Lung (tissue), 12 donors: ENCODE results near the gene GLT1D1. TPM values are rescaled to one million over a fixed set of nuclear protein-coding genes. Genes with fewer than 3 reads are reported as not detected.

Source experiments
- ATAC-seq: fragments of 200-7000 bp; cut with Tn5 transposase; one replicate; pipeline ENCODE4 v1.9.1; 2020; ENCODE audit warnings: moderate number of reproducible peaks; ENCODE audit not compliant: insufficient read depth, low FRiP score
- DNase-seq, 3 donors: peaks; one replicate each; pipeline ENCODE4 v3.0.0-alpha.2; 2013 to 2017
- H3K27ac ChIP-seq, 2 donors: one replicate each; pipeline ENCODE4 v1.5.1; 2013; ENCODE audit warnings: mild to moderate bottlenecking in 2 of 2, moderate library complexity in 2 of 2, control low read depth in 1 of 2, inconsistent platforms in 1 of 2, low read depth in 1 of 2, low read length in 1 of 2
- H3K27me3 ChIP-seq, 3 donors: one replicate each; pipeline ENCODE4 v1.5.1; 2013; ENCODE audit warnings: low read length in 2 of 3; ENCODE audit not compliant: control insufficient read depth in 3 of 3, insufficient read depth in 3 of 3
- H3K36me3 ChIP-seq, 4 donors: one replicate each; pipeline ENCODE4 v1.5.1; 2013; ENCODE audit warnings: low read length in 4 of 4, mild to moderate bottlenecking in 1 of 4, moderate library complexity in 1 of 4; ENCODE audit not compliant: control insufficient read depth in 4 of 4, insufficient read depth in 4 of 4
- H3K4me1 ChIP-seq, 5 donors: one replicate each; pipeline ENCODE4 v1.5.1; 2013; ENCODE audit warnings: low read length in 5 of 5, mild to moderate bottlenecking in 2 of 5, moderate library complexity in 1 of 5; ENCODE audit not compliant: control insufficient read depth in 5 of 5, insufficient read depth in 5 of 5
- H3K4me3 ChIP-seq: one replicate; pipeline ENCODE4 v1.5.1; 2013; ENCODE audit warnings: mild to moderate bottlenecking, control low read depth, moderate library complexity
- H3K9ac ChIP-seq, 2 donors: one replicate each; pipeline ENCODE4 v1.5.1; 2013; ENCODE audit warnings: low read length in 2 of 2, control low read depth in 1 of 2; ENCODE audit not compliant: insufficient read depth in 1 of 2
- H3K9me3 ChIP-seq, 4 donors: one replicate each; pipeline ENCODE4 v1.5.1; 2013; ENCODE audit warnings: low read length in 3 of 4, mild to moderate bottlenecking in 1 of 4, moderate library complexity in 1 of 4; ENCODE audit not compliant: control insufficient read depth in 4 of 4, insufficient read depth in 3 of 4
- WGBS, 2 donors: extraction: QIAGEN DNeasy Blood & Tissue Kit; methylation state at CpG; one replicate each; pipeline ENCODE4 v1.1.7; 2013; 5-methylcytosine and 5-hydroxymethylcytosine counted together
- polyA plus RNA-seq, 2 donors: library from polyadenylated mRNA; stranded (reverse); fragments of 200-250 nt; gene quantifications; one replicate each; pipeline ENCODE4 v1.2.1, GENCODE V29; 2013
- total RNA-seq, 2 donors: library from RNA; depleted of rRNA in 1 of 2; stranded (reverse); fragments of >200 nt in 1 of 2; gene quantifications; one replicate each; pipeline ENCODE4 v1.2.1, GENCODE V29; 2014 to 2021
- TF ChIP-seq, protein P1 (sequence below): IDR thresholded peaks from 2 replicates; pipeline ENCODE4 v1.5.1; 2012; ENCODE audit warnings: mild to moderate bottlenecking; ENCODE audit errors: control extremely low read depth, extremely low read depth
- donor health status: control.
- donor health status: control.
- donor health status: Bipolar disorder and iron deficiency.
- donor health status: healthy.
- donor health status: DM: yes; HTN: yes; CAD: no.

GLT1D1 gene
- total and polyA plus RNA-seq, 4 donors: 0.39 to 25.4 (median 4.2) TPM

DNA sequence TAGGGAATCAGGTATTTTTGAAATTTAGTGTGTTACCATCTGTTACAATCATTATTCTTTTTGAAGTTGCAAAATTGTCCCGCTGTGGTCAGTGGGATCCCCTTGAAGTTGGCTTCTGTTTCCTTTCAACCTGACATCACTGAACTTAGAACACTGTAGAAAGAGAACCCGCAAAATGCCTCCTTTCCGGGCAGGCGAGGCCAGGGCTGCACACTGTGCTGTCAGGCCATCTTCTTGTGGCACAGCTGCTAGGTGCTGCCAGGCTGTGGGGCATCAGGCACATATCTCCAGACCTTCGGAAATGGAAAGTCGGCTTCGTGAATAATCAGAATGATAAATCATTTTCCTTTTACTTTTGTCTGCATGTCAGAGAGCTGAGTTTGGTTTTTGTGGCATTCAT is 103.5 kb downstream of the GLT1D1 start:
- peaks cover 0 to 5% (median 0%) of the 10 kb centered on the region in 4 donors for H3K9me3 ChIP-seq
- peaks cover 0 to 6% (median 0%) of the 10 kb centered on the region in 3 donors for H3K27me3 ChIP-seq
- no peak for ATAC-seq
- TF ChIP-seq, protein P1, sequence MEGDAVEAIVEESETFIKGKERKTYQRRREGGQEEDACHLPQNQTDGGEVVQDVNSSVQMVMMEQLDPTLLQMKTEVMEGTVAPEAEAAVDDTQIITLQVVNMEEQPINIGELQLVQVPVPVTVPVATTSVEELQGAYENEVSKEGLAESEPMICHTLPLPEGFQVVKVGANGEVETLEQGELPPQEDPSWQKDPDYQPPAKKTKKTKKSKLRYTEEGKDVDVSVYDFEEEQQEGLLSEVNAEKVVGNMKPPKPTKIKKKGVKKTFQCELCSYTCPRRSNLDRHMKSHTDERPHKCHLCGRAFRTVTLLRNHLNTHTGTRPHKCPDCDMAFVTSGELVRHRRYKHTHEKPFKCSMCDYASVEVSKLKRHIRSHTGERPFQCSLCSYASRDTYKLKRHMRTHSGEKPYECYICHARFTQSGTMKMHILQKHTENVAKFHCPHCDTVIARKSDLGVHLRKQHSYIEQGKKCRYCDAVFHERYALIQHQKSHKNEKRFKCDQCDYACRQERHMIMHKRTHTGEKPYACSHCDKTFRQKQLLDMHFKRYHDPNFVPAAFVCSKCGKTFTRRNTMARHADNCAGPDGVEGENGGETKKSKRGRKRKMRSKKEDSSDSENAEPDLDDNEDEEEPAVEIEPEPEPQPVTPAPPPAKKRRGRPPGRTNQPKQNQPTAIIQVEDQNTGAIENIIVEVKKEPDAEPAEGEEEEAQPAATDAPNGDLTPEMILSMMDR: no peak
- H3K36me3 ChIP-seq: no peaks in the 10 kb centered on the region
- DNase-seq: no peak
- WGBS, 2 donors: 75 to 76% methylated on average over 7 of the region's 7 CpGs
- H3K4me3 ChIP-seq: no peak overlapping the region
- no peak overlapping the region for H3K27ac ChIP-seq
- no peak overlapping the region for H3K9ac ChIP-seq
- H3K4me1 ChIP-seq: no peaks in the 10 kb centered on the region

DNA sequence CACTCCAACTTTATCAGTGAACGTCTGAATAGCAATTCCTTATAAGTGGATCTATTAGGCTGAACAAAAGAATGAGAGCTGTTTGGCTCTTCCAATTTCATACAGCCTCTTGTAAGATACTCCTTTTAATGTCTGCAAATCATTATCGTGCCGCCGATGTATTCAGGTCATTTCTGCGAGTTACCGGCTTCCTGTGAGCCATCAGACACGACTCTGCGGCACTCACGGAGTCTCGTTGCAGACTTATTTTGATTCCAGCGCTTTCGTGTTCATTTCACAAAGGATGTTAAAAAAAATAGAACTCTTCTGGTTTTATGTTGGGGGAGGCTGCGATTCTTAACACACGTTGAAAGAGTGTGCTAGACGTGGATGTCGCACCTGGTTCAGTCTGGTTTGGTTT is 106.6 kb downstream of the GLT1D1 start:
- Histone ChIP-seq H3K4me3 (no peak overlapping the region), H3K9ac (no peak overlapping the region), H3K36me3 (no peaks in the 10 kb centered on the region), H3K4me1 (no peaks in the 10 kb centered on the region), H3K9me3 (peaks cover 0 to 15% (median 2%) of the 10 kb centered on the region in 4 donors), H3K27me3 (peaks cover 0 to 6% (median 0%) of the 10 kb centered on the region in 3 donors), H3K27ac (no peak overlapping the region)
- DNase-seq (no peak), ATAC-seq (no peak)
- WGBS, 2 donors: 44 to 65% methylated on average over 16 of the region's 16 CpGs
- TF ChIP-seq, protein P1: no peak

DNA sequence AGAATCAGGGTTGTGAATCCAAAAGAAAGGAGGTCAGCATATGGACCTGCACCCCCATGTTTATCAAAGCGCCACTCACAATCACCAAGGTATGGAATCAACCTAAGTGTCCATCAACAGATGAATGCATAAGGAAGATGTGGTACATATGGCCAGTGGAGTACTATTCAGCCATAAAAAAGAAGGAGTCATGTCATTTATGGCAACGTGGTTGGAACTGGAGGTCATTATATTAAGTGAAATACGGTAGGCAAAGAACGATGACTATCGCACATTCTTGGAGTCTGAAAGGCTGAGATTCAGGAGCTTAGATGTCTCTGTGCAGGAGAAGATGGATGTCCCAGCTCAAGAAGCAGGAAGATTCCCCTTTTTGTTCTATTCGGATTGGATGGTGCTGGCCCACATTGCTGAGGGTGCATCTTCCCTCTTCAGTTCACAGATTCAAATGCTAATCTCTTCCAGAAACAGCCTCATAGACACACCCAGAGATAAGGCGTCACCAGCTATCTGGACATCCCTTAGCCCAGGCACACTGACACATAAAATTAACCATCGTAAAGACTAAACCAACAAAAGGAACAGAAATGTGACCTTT is 108.1 kb downstream of the GLT1D1 start:
- Histone ChIP-seq H3K36me3 (no peaks in the 10 kb centered on the region), H3K4me3 (no peak overlapping the region), H3K27me3 (peaks cover 0 to 6% (median 0%) of the 10 kb centered on the region in 3 donors), H3K9me3 (peaks cover 0 to 17% (median 2%) of the 10 kb centered on the region in 4 donors), H3K27ac (no peak overlapping the region), H3K4me1 (no peaks in the 10 kb centered on the region), H3K9ac (no peak overlapping the region)
- WGBS, 2 donors: 76 to 79% methylated on average over 8 of the region's 8 CpGs
- TF ChIP-seq, protein P1: no peak
- no peak for ATAC-seq
- no peak for DNase-seq

DNA sequence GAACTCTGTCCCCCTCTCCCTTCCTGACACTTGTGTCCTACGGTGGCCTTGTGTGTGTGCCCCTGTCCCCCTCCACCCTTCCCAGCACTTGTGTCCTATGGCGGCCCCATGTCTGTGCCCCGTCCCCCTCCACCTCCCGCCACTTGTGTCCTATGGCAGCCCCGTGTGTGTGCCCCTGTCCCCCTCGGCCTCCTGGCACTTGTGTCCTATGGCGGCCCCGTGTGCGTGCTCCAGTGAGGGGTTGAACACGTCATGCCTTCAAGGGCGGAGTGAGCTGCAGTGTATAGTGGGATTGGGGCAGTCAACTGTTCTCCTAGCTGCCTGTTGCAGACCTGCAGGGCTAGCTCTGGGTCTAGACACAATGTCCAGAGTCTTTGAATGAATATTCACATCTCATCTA is 108.7 kb downstream of the GLT1D1 start:
- peaks cover 0 to 17% (median 2%) of the 10 kb centered on the region in 4 donors for H3K9me3 ChIP-seq
- no peaks in the 10 kb centered on the region for H3K36me3 ChIP-seq
- no peaks in the 10 kb centered on the region for H3K4me1 ChIP-seq
- TF ChIP-seq, protein P1: no peak
- DNase-seq (no peak), ATAC-seq (no peak)
- WGBS, 2 donors: 78 to 81% methylated on average over 11 of the region's 11 CpGs
- H3K27ac ChIP-seq: no peak overlapping the region
- H3K4me3 ChIP-seq: no peak overlapping the region
- H3K27me3 ChIP-seq: peaks cover 0 to 3% (median 0%) of the 10 kb centered on the region in 3 donors
- H3K9ac ChIP-seq: no peak overlapping the region
